NB4 (cell line): ENCODE results near the gene MBTPS2.
"Not testable (repeated sequence)": the region's sequence is repeated elsewhere in the genome, so short reads cannot be mapped to it uniquely, and the experiment has no call there.

Experiments used
- DNase-seq: peaks from one replicate; pipeline ENCODE4 v3.0.0; 2010; ENCODE audit warnings: low read depth
- H3K4me3 ChIP-seq: one replicate; pipeline ENCODE4 v1.5.1; 2011; ENCODE audit warnings: mild to moderate bottlenecking, low read depth, low read length, moderate library complexity
- MAX ChIP-seq: IDR thresholded peaks from 2 replicates; pipeline ENCODE4 v1.6.1; 2011; ENCODE audit warnings: low read depth, low read length
- MYC ChIP-seq: IDR thresholded peaks from 2 replicates; pipeline ENCODE4 v1.6.1; 2011; ENCODE audit warnings: low read depth, low read length
- POLR2A ChIP-seq: IDR thresholded peaks from 2 replicates; pipeline ENCODE4 v1.6.1; 2011; ENCODE audit warnings: mild to moderate bottlenecking; ENCODE audit not compliant: insufficient read length; ENCODE audit errors: extremely low read depth
- TF ChIP-seq, protein P1 (sequence below): IDR thresholded peaks from one replicate; pipeline ENCODE4 v1.5.1; 2012; ENCODE audit warnings: low read depth, low read length

MBTPS2 gene

DNA sequence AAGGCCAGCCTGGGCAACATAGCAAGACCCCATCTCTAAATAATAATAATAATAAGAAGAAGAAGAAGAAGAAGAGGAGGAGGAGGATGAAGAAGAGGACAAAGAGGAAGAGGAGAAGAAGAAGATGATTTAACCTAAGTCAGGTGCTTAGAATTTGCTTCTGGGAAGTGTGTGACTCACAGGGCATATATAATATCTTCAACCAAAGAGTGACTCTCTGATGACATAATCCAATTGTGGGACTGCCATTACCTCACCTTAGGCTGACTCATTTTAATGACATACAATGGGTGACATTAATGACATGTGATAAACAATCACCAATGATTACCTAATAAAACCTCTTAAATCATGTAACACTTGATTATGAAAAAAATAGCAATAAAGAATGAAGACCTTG, 32.7 kb upstream of the MBTPS2 start:
- no peak for DNase-seq
- TF ChIP-seq, protein P1, sequence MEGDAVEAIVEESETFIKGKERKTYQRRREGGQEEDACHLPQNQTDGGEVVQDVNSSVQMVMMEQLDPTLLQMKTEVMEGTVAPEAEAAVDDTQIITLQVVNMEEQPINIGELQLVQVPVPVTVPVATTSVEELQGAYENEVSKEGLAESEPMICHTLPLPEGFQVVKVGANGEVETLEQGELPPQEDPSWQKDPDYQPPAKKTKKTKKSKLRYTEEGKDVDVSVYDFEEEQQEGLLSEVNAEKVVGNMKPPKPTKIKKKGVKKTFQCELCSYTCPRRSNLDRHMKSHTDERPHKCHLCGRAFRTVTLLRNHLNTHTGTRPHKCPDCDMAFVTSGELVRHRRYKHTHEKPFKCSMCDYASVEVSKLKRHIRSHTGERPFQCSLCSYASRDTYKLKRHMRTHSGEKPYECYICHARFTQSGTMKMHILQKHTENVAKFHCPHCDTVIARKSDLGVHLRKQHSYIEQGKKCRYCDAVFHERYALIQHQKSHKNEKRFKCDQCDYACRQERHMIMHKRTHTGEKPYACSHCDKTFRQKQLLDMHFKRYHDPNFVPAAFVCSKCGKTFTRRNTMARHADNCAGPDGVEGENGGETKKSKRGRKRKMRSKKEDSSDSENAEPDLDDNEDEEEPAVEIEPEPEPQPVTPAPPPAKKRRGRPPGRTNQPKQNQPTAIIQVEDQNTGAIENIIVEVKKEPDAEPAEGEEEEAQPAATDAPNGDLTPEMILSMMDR: no peak
- TF ChIP-seq MAX: no peak
- no peak for TF ChIP-seq MYC
- TF ChIP-seq POLR2A: no peak
- H3K4me3 ChIP-seq: no peak overlapping the region

DNA sequence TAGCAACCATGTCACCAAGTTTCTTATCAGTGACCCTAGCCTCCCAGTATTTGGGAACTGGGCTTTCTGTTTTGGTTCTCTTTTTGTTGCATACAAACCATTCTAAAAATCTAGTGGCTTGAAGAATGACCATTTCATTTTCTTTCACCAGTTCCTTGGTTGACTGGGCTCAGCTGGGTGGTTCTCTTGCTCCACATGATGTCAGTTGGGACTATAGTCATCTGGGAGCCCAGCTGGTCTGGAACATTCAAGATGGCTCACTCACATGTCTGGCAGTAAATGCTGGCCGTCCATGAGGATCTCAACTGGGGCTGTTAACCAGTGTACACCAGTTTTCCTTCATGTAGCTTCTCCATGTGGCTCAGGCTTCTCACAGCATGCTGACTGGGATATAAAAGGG, 27.6 kb upstream of the MBTPS2 start:
- H3K4me3 ChIP-seq: no peak overlapping the region
- TF ChIP-seq MYC (no peak), POLR2A (no peak), MAX (no peak)
- TF ChIP-seq, protein P1: no peak
- DNase-seq: no peak

- DNase-seq: no peak
- TF ChIP-seq MAX: no peak
- TF ChIP-seq POLR2A: no peak
- H3K4me3 ChIP-seq: no peak overlapping the region
Measured at GRCh38 chrX:21812628-21813027, 26.8 kb upstream of the MBTPS2 start.

DNA sequence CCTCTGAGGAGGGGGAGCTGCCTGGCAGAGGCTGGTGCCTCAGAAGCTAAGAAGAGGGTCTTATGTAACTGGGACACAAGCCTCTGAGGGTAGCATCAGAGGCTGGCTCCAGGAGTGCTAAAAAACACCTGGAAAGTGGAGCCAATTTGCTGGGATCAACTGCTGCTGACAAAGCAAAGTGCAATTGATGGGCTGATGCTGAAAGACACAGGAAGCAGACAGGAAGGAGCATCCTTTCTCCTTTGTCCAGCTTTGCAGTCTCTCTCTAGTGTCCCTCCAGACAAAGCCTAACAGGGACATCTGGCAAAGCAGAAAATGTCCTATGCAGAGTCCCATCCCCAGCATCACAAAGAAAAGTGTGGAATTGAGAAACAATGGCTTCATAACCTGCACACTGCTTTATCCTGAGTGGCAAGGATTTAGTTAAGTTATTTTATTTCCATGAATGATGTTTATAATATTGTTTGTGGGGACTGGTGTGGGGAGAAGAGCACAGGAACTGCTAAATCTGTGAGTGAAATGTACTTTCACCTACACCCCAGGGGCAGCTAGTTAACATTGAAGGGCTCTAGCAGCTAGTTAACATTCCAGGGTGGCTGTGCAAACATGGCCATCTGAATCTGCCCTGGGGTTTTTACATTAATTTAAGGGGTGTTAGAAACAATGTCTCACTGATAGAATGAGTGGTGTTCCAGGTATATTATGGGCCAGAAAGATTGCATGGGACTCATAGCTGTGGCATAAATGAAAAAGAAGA, 25.6 kb upstream of the MBTPS2 start:
- TF ChIP-seq MYC: no peak
- no peak for DNase-seq
- H3K4me3 ChIP-seq: no peak overlapping the region

DNA sequence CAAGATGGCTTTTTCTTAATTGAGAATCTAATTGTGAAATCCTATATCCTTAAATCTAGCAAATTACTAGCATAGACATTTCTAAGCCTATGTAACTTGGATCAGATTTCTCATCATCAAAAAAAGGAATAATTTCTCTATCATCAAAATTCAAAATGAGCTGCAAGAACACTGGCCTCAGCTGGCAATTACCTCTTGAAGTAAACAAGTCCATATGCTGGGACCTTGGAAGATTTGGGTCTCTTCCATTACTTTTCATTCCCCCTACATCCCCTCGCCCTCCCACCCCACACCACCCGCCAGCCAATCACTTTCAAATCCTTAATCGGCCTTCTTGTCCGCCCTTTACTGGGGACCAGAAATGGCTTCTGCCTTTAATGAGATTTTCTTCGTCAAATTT, 23.3 kb upstream of the MBTPS2 start:
- DNase-seq: no peak
- TF ChIP-seq, protein P1: no peak
- no peak for TF ChIP-seq MYC
- no peak for TF ChIP-seq MAX
- no peak for TF ChIP-seq POLR2A
- no peak overlapping the region for H3K4me3 ChIP-seq

- not testable (repeated sequence) for DNase-seq
Measured at GRCh38 chrX:21820170-21820569, 19.2 kb upstream of the MBTPS2 start.

DNA sequence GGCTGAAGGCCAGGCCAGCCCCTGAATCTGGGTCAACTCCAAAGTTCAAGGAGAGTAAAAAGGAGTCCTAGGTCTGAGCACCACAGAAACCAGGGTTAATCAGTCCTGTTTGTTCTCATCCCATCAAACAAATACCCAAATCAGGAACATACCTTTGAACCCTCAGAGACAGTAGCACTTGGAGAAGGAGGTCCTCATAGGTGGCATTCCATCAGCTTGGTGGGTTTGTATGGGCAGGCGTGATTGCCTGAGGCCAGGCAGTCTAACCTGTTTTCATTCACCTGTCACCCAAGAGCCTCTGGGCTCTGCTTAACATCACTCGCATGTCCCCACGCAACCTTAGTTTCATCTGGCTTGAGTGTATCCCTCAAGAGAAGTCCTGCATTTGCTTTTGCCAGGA, 17.5 kb upstream of the MBTPS2 start:
- DNase-seq: no peak
- H3K4me3 ChIP-seq: no peak overlapping the region
- no peak for TF ChIP-seq MAX
- no peak for TF ChIP-seq POLR2A
- TF ChIP-seq MYC: no peak
- TF ChIP-seq, protein P1: no peak

More at GRCh38 chrX:21820170-21820569, 19.2 kb upstream of the MBTPS2 start:
- not testable (repeated sequence) for H3K4me3 ChIP-seq
